Suprapubic skin (tissue), 4 donors: ENCODE data around the gene TNS3.

Source experiments
- CTCF ChIP-seq, 2 donors: fragments of 200-600 bp in 1 of 2; fragments of 450-650 bp in 1 of 2; sonication (generic) in 1 of 2; IDR thresholded peaks; one replicate each; pipeline ENCODE4 v1.5.1; 2016 to 2019; ENCODE audit warnings: antibody characterized with exemption in 2 of 2, mild to moderate bottlenecking in 1 of 2, moderate library complexity in 1 of 2
- EP300 ChIP-seq: sonication (generic); formaldehyde crosslinking; IDR thresholded peaks from one replicate; pipeline ENCODE4 v1.6.1; 2017; ENCODE audit warnings: antibody characterized with exemption
- POLR2A ChIP-seq, 2 donors: fragments of 450-650 bp; IDR thresholded peaks; one replicate each; pipeline ENCODE4 v1.6.1; 2017; ENCODE audit warnings: antibody characterized with exemption in 2 of 2, mild to moderate bottlenecking in 2 of 2, moderate library complexity in 2 of 2
- POLR2AphosphoS5 ChIP-seq, 3 donors: sonication (generic); formaldehyde crosslinking; IDR thresholded peaks; one replicate each; pipeline ENCODE4 v1.6.1; 2017; ENCODE audit warnings: antibody characterized with exemption in 3 of 3

GRCh38 chr7:47290466-47290865 is 291.4 kb downstream of the TNS3 start:
- TF ChIP-seq CTCF (IDR thresholded peaks at IDR 0.05) (no peak), POLR2A (IDR thresholded peaks at IDR 0.05) (no peak), POLR2AphosphoS5 (IDR thresholded peaks at IDR 0.05) (no peak), EP300 (no peak)
